H1 (cell line): ENCODE results near the gene NTN1. TPM values are rescaled to one million over a fixed set of nuclear protein-coding genes. Genes with fewer than 3 reads are reported as not detected.

ENCODE experiments used
- CTCF ChIA-PET: fragments of 300-600 bp; sonication (Branson Sonifier 250); formaldehyde crosslinking; loops from one replicate; lab custom pipeline; 2021; ENCODE audit not compliant: partially characterized antibody; lab: Charles Lee
- POLR2A ChIA-PET: fragments of 300-600 bp; sonication (Branson Sonifier 250); formaldehyde crosslinking; loops from one replicate; lab custom pipeline; 2021; ENCODE audit warnings: inconsistent platforms; ENCODE audit not compliant: partially characterized antibody; lab: Charles Lee
- DNase-seq, 2 experiments: peaks; one replicate each; pipeline versions ENCODE4 v3.0.0 to v3.0.0-alpha.2; 2010 to 2022; ENCODE audit warnings: low spot score in 2 of 2, low read depth in 1 of 2, mixed read lengths in 1 of 2
- FAIRE-seq: peaks from 2 replicates; lab custom pipeline; 2011; peaks lifted over from hg19 to GRCh38; lab: Jason Lieb, UNC
- H2AFZ ChIP-seq: 2 replicates; pipeline ENCODE4 v1.8.1; 2012; ENCODE audit warnings: low read length, inconsistent platforms
- H2AK5ac ChIP-seq: 2 replicates; pipeline ENCODE4 v1.6.1; 2013; ENCODE audit warnings: low read depth, low read length
- H2BK120ac ChIP-seq: replicated peaks from 2 replicates; pipeline ENCODE3; 2013; ENCODE audit warnings: low read depth, low read length, inconsistent platforms
- H2BK12ac ChIP-seq: 2 replicates; pipeline ENCODE4 v1.6.1; 2013; ENCODE audit warnings: low read depth, low read length
- H2BK15ac ChIP-seq: 2 replicates; pipeline ENCODE4 v1.6.1; 2013; ENCODE audit warnings: low read length
- H2BK20ac ChIP-seq: 2 replicates; pipeline ENCODE4 v1.6.1; 2013; ENCODE audit warnings: low read length
- H2BK5ac ChIP-seq: 2 replicates; pipeline ENCODE4 v1.6.1; 2013; ENCODE audit warnings: low read depth, low read length
- H3K14ac ChIP-seq: 2 replicates; pipeline ENCODE4 v1.6.1; 2013; ENCODE audit warnings: inconsistent platforms; ENCODE audit not compliant: insufficient read length
- H3K18ac ChIP-seq: 2 replicates; pipeline ENCODE4 v1.6.1; 2013; ENCODE audit warnings: low read length; ENCODE audit errors: extremely low read depth
- H3K23ac ChIP-seq: 2 replicates; pipeline ENCODE4 v1.6.1; 2013; ENCODE audit warnings: inconsistent platforms; ENCODE audit not compliant: insufficient read length
- H3K23me2 ChIP-seq: 2 replicates; pipeline ENCODE4 v1.6.1; 2013; ENCODE audit warnings: low read depth, low read length
- H3K27ac ChIP-seq: 2 replicates; pipeline ENCODE4 v1.6.1; 2011; ENCODE audit warnings: low read depth, low read length, inconsistent platforms
- H3K27me3 ChIP-seq, 4 experiments: replicated peaks in 1 of 4; 1 replicate in 1 of 4; 2 replicates in 3 of 4; pipeline versions ENCODE4 v1.6.1 to v1.8.1; 2011 to 2013; ENCODE audit warnings: low read length in 3 of 4, mild to moderate bottlenecking in 3 of 4, inconsistent platforms in 2 of 4, mixed read lengths in 2 of 4, moderate library complexity in 1 of 4; ENCODE audit not compliant: control insufficient read depth in 3 of 4, insufficient read depth in 3 of 4; ENCODE audit errors: extremely low read depth in 1 of 4
- H3K36me3 ChIP-seq, 4 experiments: 2 replicates each; pipeline versions ENCODE4 v1.6.1 to v1.8.1; 2011 to 2013; ENCODE audit warnings: mild to moderate bottlenecking in 4 of 4, low read length in 3 of 4, moderate library complexity in 2 of 4, control low read depth in 1 of 4, inconsistent platforms in 1 of 4; ENCODE audit not compliant: insufficient read depth in 4 of 4, control insufficient read depth in 2 of 4
- H3K4ac ChIP-seq: replicated peaks from 2 replicates; pipeline ENCODE3; 2013; ENCODE audit warnings: low read length, low read depth, mixed read lengths, inconsistent platforms; ENCODE audit not compliant: insufficient read length
- H3K4me1 ChIP-seq, 4 experiments: replicated peaks in 1 of 4; 1 replicate in 1 of 4; 2 replicates in 3 of 4; pipeline versions ENCODE4 v1.6.1 to v1.8.1; 2011 to 2013; ENCODE audit warnings: low read length in 3 of 4, inconsistent platforms in 2 of 4, mixed read lengths in 1 of 4; ENCODE audit not compliant: insufficient read depth in 4 of 4, control insufficient read depth in 3 of 4
- H3K4me2 ChIP-seq, 2 experiments: 2 replicates each; pipeline versions ENCODE4 v1.6.1 to v1.8.1; 2011 to 2013; ENCODE audit warnings: low read depth in 2 of 2, low read length in 2 of 2, control low read depth in 1 of 2, inconsistent platforms in 1 of 2, mild to moderate bottlenecking in 1 of 2; ENCODE audit not compliant: insufficient read depth in 1 of 2
- H3K4me3 ChIP-seq, 4 experiments: fragments of 200-600, 300-600 bp in 1 of 4; sonication (generic), shearing (Covaris generic), sonication (Bioruptor Twin) in 1 of 4; 2 replicates each; pipeline versions ENCODE4 v1.5.1 to v1.8.1; 2011 to 2016; ENCODE audit warnings: low read length in 4 of 4, low read depth in 3 of 4, control low read depth in 2 of 4, inconsistent platforms in 2 of 4, mild to moderate bottlenecking in 2 of 4, mixed read lengths in 1 of 4, moderate library complexity in 1 of 4; ENCODE audit not compliant: insufficient read depth in 2 of 4; ENCODE audit errors: extremely low read depth in 1 of 4
- H3K56ac ChIP-seq: replicated peaks from 2 replicates; pipeline ENCODE3; 2013; ENCODE audit warnings: low read depth, mild to moderate bottlenecking, mixed read lengths, low read length, inconsistent platforms; ENCODE audit not compliant: insufficient read length
- H3K79me1 ChIP-seq: 2 replicates; pipeline ENCODE4 v1.6.1; 2013; ENCODE audit warnings: low read depth, low read length, control low read depth
- H3K79me2 ChIP-seq, 2 experiments: 2 replicates each; pipeline versions ENCODE4 v1.6.1 to v1.8.1; 2012 to 2013; ENCODE audit warnings: low read length in 2 of 2, mild to moderate bottlenecking in 2 of 2, inconsistent platforms in 1 of 2; ENCODE audit not compliant: insufficient read depth in 2 of 2, control insufficient read depth in 1 of 2
- H3K9ac ChIP-seq, 4 experiments: replicated peaks in 1 of 4; 1 replicate in 1 of 4; 2 replicates in 3 of 4; pipeline versions ENCODE4 v1.6.1 to v1.8.1; 2011 to 2013; ENCODE audit warnings: low read depth in 3 of 4, low read length in 3 of 4, control low read depth in 2 of 4, mild to moderate bottlenecking in 2 of 4, moderate library complexity in 2 of 4, inconsistent platforms in 1 of 4; ENCODE audit errors: extremely low read depth in 1 of 4
- H3K9me3 ChIP-seq, 2 experiments: 2 replicates each; pipeline versions ENCODE4 v1.6.1 to v1.8.1; 2012 to 2013; ENCODE audit warnings: mild to moderate bottlenecking in 2 of 2, moderate library complexity in 2 of 2, control low read depth in 1 of 2, inconsistent platforms in 1 of 2, low read depth in 1 of 2, low read length in 1 of 2, mixed read lengths in 1 of 2; ENCODE audit not compliant: insufficient read depth in 2 of 2
- H4K20me1 ChIP-seq, 2 experiments: replicated peaks in 1 of 2; 2 replicates each; pipeline versions ENCODE3 to v1.8.1; 2011 to 2013; ENCODE audit warnings: inconsistent platforms in 2 of 2, low read length in 2 of 2, mild to moderate bottlenecking in 1 of 2; ENCODE audit not compliant: insufficient read depth in 2 of 2, control insufficient read depth in 1 of 2
- H4K5ac ChIP-seq: 2 replicates; pipeline ENCODE4 v1.6.1; 2013; ENCODE audit warnings: low read length, low read depth, mixed read lengths, inconsistent platforms; ENCODE audit not compliant: insufficient read length
- H4K8ac ChIP-seq: 2 replicates; pipeline ENCODE4 v1.8.0; 2013; ENCODE audit warnings: mild to moderate bottlenecking, moderate library complexity, low read length, inconsistent platforms; ENCODE audit not compliant: insufficient read depth; ENCODE audit errors: extremely low read depth
- H4K91ac ChIP-seq: replicated peaks from 2 replicates; pipeline ENCODE3; 2013; ENCODE audit warnings: low read length, mixed read lengths, inconsistent platforms; ENCODE audit not compliant: insufficient read length
- BRCA1 ChIP-seq: IDR thresholded peaks from 2 replicates; pipeline ENCODE4 v1.6.1; 2012; ENCODE audit warnings: low read depth, low read length, improper control_type of control experiment
- CBX5 ChIP-seq: fragments of 300-800, 300-1000 bp; sonication (generic); IDR thresholded peaks from 2 replicates; pipeline ENCODE4 v1.7.1; 2016; ENCODE audit warnings: antibody characterized with exemption, low read length, low read depth
- CEBPB ChIP-seq: IDR thresholded peaks from 2 replicates; pipeline ENCODE4 v1.6.1; 2012; ENCODE audit warnings: low read depth, low read length
- KDM5A ChIP-seq: fragments of 200-600 bp; IDR thresholded peaks from 2 replicates; pipeline ENCODE4 v1.7.1; 2012; ENCODE audit warnings: mild to moderate bottlenecking, low read length, inconsistent platforms, mixed read lengths
- POU5F1 ChIP-seq: IDR thresholded peaks from 2 replicates; pipeline ENCODE4 v1.6.1; 2011; ENCODE audit warnings: low read depth, mild to moderate bottlenecking, low read length, moderate library complexity
- RNF2 ChIP-seq: fragments of 200-900, 300-1000 bp; sonication (generic); IDR thresholded peaks from 2 replicates; pipeline ENCODE4 v1.7.1; 2016; ENCODE audit warnings: borderline replicate concordance, low read depth, mild to moderate bottlenecking, antibody characterized with exemption, low read length; ENCODE audit not compliant: poor library complexity, severe bottlenecking; ENCODE audit errors: missing control alignments
- TBP ChIP-seq: IDR thresholded peaks from 2 replicates; pipeline ENCODE4 v1.6.1; 2011; ENCODE audit warnings: low read depth, low read length, improper control_type of control experiment
- ZNF274 ChIP-seq: IDR thresholded peaks from 2 replicates; pipeline ENCODE4 v1.7.0; 2012; ENCODE audit warnings: low read length, borderline replicate concordance; ENCODE audit errors: extremely low read depth
- WGBS, 2 experiments: shearing (Covaris generic) in 1 of 2; methylation state at CpG; one replicate each; pipeline versions ENCODE4 v1.1.6 to v1.1.7; 2013 to 2015; ENCODE audit warnings: low lambda C conversion rate in 2 of 2, mixed read lengths in 2 of 2, inconsistent platforms in 1 of 2, low coverage in 1 of 2, missing lambda C conversion rate in 1 of 2; ENCODE audit not compliant: insufficient replicate concordance in 2 of 2, insufficient coverage in 1 of 2, insufficient read length in 1 of 2; ENCODE audit errors: extremely low coverage in 1 of 2, missing lambda C conversion rate in 1 of 2; 5-methylcytosine and 5-hydroxymethylcytosine counted together
- polyA plus RNA-seq, 7 experiments: library from polyadenylated mRNA; depleted of rRNA in 3 of 7; stranded (reverse) in 5 of 7; unstranded in 2 of 7; fragments of >200 nt in 5 of 7; fragments of 200-250 nt in 2 of 7; gene quantifications; 1 replicate in 5 of 7; 2 replicates in 1 of 7; 4 replicates in 1 of 7; pipeline versions ENCODE4 v1.2.1 to v1.2.3, GENCODE V29; 2011 to 2013; ENCODE audit warnings: missing spikeins in 2 of 7, mixed read lengths in 2 of 7
- total RNA-seq: library from RNA; stranded (reverse); fragmentation: NEBNext Ultra II Directional; extraction: Animal tissue kit (Norgen Biotek cat#: 25700); gene quantifications from 2 replicates; pipeline ENCODE4 v1.2.1, GENCODE V29; 2021

The NTN1 gene
- total and polyA plus RNA-seq, 2 of the 8 experiments (the other 6 are each of a cell fraction or from before 2014, with no cell fraction given) = 2.0 to 2.3 TPM

DNA sequence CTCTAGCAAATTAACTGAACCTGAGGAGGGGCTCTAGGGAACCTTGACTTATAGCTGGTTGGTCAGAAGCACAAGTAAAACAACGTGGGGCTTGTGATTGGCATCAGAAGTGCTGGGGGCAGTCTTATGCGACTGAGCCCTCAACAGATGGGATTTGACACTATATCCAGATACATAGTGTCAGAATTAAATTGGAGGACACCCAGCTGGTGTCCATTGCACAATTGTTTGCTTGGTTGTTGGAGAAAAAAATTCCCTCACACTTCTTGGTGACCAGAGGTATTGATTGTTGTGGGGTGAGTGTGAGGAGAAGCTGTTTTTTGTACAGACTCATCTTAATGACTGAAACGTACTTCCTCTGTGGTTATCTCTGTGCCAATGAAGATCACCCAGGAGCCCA lies 59.7 kb downstream of the NTN1 start:
- DNase-seq = no peak
- POLR2A ChIA-PET = no interaction called here
- no peak overlapping the region for H3K27ac ChIP-seq
- no peak overlapping the region for H2BK20ac ChIP-seq
- H3K79me1 ChIP-seq = no peaks in the 10 kb centered on the region
- H3K23me2 ChIP-seq = no peaks in the 10 kb centered on the region; the same call in 1 of the 2 replicates
- CTCF ChIA-PET = interaction anchor here (0.9 to 1.0 kb wide), 2 partner anchors 12 to 118 kb away, joined by 3 to 4 read pairs; no protein-coding TSS in a partner anchor
- H3K4me2 ChIP-seq = no peak overlapping the region
- H2AK5ac ChIP-seq = no peak overlapping the region
- no peaks in the 10 kb centered on the region for H3K79me2 ChIP-seq
- no peak overlapping the region for H2AFZ ChIP-seq
- H2BK120ac ChIP-seq = no peak overlapping the region
- no peak overlapping the region for H2BK15ac ChIP-seq
- no peak overlapping the region for H3K56ac ChIP-seq
- no peak overlapping the region for H3K14ac ChIP-seq
- no peak overlapping the region for H4K91ac ChIP-seq
- TF ChIP-seq POU5F1 (no peak), CEBPB (no peak), KDM5A (no peak), ZNF274 (no peak), BRCA1 (no peak), CBX5 (no peak), RNF2 (no peak), TBP (no peak)
- TF ChIP-seq, all 59 proteins: peak for 0
- no peak overlapping the region for H3K23ac ChIP-seq
- H4K8ac ChIP-seq = no peak overlapping the region
- H2BK12ac ChIP-seq = no peak overlapping the region
- no peaks in the 10 kb centered on the region for H3K4me1 ChIP-seq
- H3K4me3 ChIP-seq = no peak overlapping the region
- H3K4ac ChIP-seq = no peak overlapping the region
- no peak overlapping the region for H4K5ac ChIP-seq
- H3K9me3 ChIP-seq = no peaks in the 10 kb centered on the region
- no peaks in the 10 kb centered on the region for H4K20me1 ChIP-seq
- no peaks in the 10 kb centered on the region for H3K36me3 ChIP-seq
- no peak overlapping the region for H2BK5ac ChIP-seq
- H3K27me3 ChIP-seq = no peaks in the 10 kb centered on the region
- 42% methylated on average over 3 of the region's 3 CpGs; no CpG with 5 or more reads in 1 of the 2 experiments for WGBS, 2 experiments
- H3K18ac ChIP-seq = no peak overlapping the region
- no peak overlapping the region for H3K9ac ChIP-seq
- no peak for FAIRE-seq
